Glutamatergic neuron (in vitro differentiated cells): ENCODE results near the gene LPCAT3. TPM values are rescaled to one million over a fixed set of nuclear protein-coding genes. Genes with fewer than 3 reads are reported as not detected.
A peak's percentile ranks its signal among the peaks of the same experiment; 100 is the strongest.

Experiments used
- DNase-seq: peaks from one replicate; pipeline ENCODE4 v3.0.0; 2022
- H3K27ac Mint-ChIP-seq: one replicate; pipeline ENCODE4 v1.8.0; 2020; ENCODE audit warnings: mild to moderate bottlenecking, mixed read lengths, inconsistent platforms; ENCODE audit not compliant: unreplicated experiment
- H3K27me3 Mint-ChIP-seq: one replicate; pipeline ENCODE4 v1.8.0; 2020; ENCODE audit warnings: mild to moderate bottlenecking, moderate library complexity, mixed read lengths, inconsistent platforms; ENCODE audit not compliant: unreplicated experiment
- H3K36me3 Mint-ChIP-seq: one replicate; pipeline ENCODE4 v1.8.0; 2020; ENCODE audit warnings: mild to moderate bottlenecking, mixed read lengths, inconsistent platforms; ENCODE audit not compliant: unreplicated experiment
- H3K4me1 Mint-ChIP-seq: one replicate; pipeline ENCODE4 v1.8.0; 2020; ENCODE audit warnings: mild to moderate bottlenecking, low read depth, mixed read lengths, inconsistent platforms; ENCODE audit not compliant: unreplicated experiment
- H3K4me3 Mint-ChIP-seq: one replicate; pipeline ENCODE4 v1.8.0; 2020; ENCODE audit warnings: mild to moderate bottlenecking, mixed read lengths, inconsistent platforms; ENCODE audit not compliant: unreplicated experiment
- H3K9me3 Mint-ChIP-seq: one replicate; pipeline ENCODE4 v1.8.0; 2020; ENCODE audit warnings: mild to moderate bottlenecking, moderate library complexity, mixed read lengths, inconsistent platforms; ENCODE audit not compliant: unreplicated experiment
- CTCF ChIP-seq: fragments of 200-600 bp; sonication (generic); IDR thresholded peaks from one replicate; pipeline ENCODE4 v1.5.0; 2021; ENCODE audit not compliant: partially characterized antibody, unreplicated experiment
- long read RNA-seq: library from polyadenylated mRNA; unstranded; transcript quantifications from one replicate; pipeline ENCODE4 v2.0.0, GENCODE V29; 2020; ENCODE audit not compliant: unreplicated experiment
- total RNA-seq: library from RNA; stranded (reverse); fragmentation: NEBNext Ultra II Directional; extraction: Animal tissue kit (Norgen Biotek cat#: 25700); gene quantifications from one replicate; pipeline ENCODE4 v1.2.1, GENCODE V29; 2021; ENCODE audit not compliant: unreplicated experiment

The LPCAT3 gene
- 53.3 TPM for total RNA-seq
- long read RNA-seq, transcript LPCAT3-201 (13 exons, 2,268 nt), result major isoform, 12 of 18 reads
- long read RNA-seq, partial matches to known transcripts, result 2 of 18 reads
- long read RNA-seq, other reads (novel, unspliced or antisense), result 4 of 18 reads

GRCh38 chr12:7018350-7019042, at the start of gene LPCAT3:
Gene LPCAT3, minus strand, starts transcription at chr12:7018476. Its CDS starts 52 bp downstream, at chr12:7018424.
- peak within 1 kb of the TSS; percentile 96 for H3K4me3 Mint-ChIP-seq
- TF ChIP-seq CTCF, result peak; percentile 83
- peaks cover 10% of the 10 kb centered on the region for H3K4me1 Mint-ChIP-seq
- peak within 1 kb of the TSS; percentile 82 for H3K27ac Mint-ChIP-seq
- peak; percentile 99 for DNase-seq
- peaks cover 2% of the 10 kb centered on the region for H3K9me3 Mint-ChIP-seq
- H3K27me3 Mint-ChIP-seq, result peaks cover 7% of the 10 kb centered on the region
- no peaks in the 10 kb centered on the region for H3K36me3 Mint-ChIP-seq

- no peak overlapping the region for H3K4me3 Mint-ChIP-seq
- no peaks in the 10 kb centered on the region for H3K4me1 Mint-ChIP-seq
- TF ChIP-seq CTCF, result no peak
- H3K9me3 Mint-ChIP-seq, result no peaks in the 10 kb centered on the region
- H3K27me3 Mint-ChIP-seq, result peaks cover 2% of the 10 kb centered on the region
- no peaks in the 10 kb centered on the region for H3K36me3 Mint-ChIP-seq
- H3K27ac Mint-ChIP-seq, result no peak overlapping the region
- DNase-seq, result no peak
Measured at GRCh38 chr12:7067096-7067495, 48.8 kb upstream of the LPCAT3 start.

- Mint-ChIP-seq H3K4me3 (no peak overlapping the region), H3K4me1 (no peaks in the 10 kb centered on the region), H3K27ac (no peak overlapping the region), H3K36me3 (no peaks in the 10 kb centered on the region), H3K27me3 (peaks cover 2% of the 10 kb centered on the region), H3K9me3 (no peaks in the 10 kb centered on the region)
- no peak for DNase-seq
- TF ChIP-seq CTCF, result no peak
Measured at GRCh38 chr12:7066596-7066995, 48.3 kb upstream of the LPCAT3 start.

GRCh38 chr12:7065073-7065623, 46.9 kb upstream of the LPCAT3 start:
- H3K9me3 Mint-ChIP-seq, result no peaks in the 10 kb centered on the region
- H3K27ac Mint-ChIP-seq, result no peak overlapping the region
- no peaks in the 10 kb centered on the region for H3K36me3 Mint-ChIP-seq
- H3K4me1 Mint-ChIP-seq, result peaks cover 5% of the 10 kb centered on the region
- H3K4me3 Mint-ChIP-seq, result no peak overlapping the region
- DNase-seq, result no peak
- TF ChIP-seq CTCF, result no peak
- H3K27me3 Mint-ChIP-seq, result peaks cover 4% of the 10 kb centered on the region

- Mint-ChIP-seq H3K9me3 (no peaks in the 10 kb centered on the region), H3K27me3 (peaks cover 6% of the 10 kb centered on the region), H3K4me1 (peaks cover 5% of the 10 kb centered on the region), H3K4me3 (no peak overlapping the region), H3K36me3 (no peaks in the 10 kb centered on the region), H3K27ac (no peak overlapping the region)
- no peak for DNase-seq
- no peak for TF ChIP-seq CTCF
Measured at GRCh38 chr12:7064516-7064915, 46.2 kb upstream of the LPCAT3 start.
